HG02759 (cell line): ENCODE results near the gene STPG3.

Experiments used
- ATAC-seq: cut with Tn5 transposase; IDR thresholded peaks from one replicate; pipeline ENCODE4 v1.9.1; 2021; ENCODE audit warnings: mild to moderate bottlenecking, moderate library complexity; ENCODE audit not compliant: unreplicated experiment

The STPG3 gene

GRCh38 chr9:137264067-137264466 lies 13.0 kb downstream of the STPG3 start:
- no peak for ATAC-seq

- no peak for ATAC-seq
These were observed 14.5 kb downstream of the STPG3 start for GRCh38 chr9:137265496-137266161.

GRCh38 chr9:137266162-137266527 lies 15.1 kb downstream of the STPG3 start:
- no peak for ATAC-seq

- ATAC-seq = no peak
These were observed 15.7 kb downstream of the STPG3 start for GRCh38 chr9:137266585-137267453.

GRCh38 chr9:137267933-137268355 lies 16.9 kb downstream of the STPG3 start:
- ATAC-seq = no peak

- ATAC-seq = no peak
These were observed 17.6 kb downstream of the STPG3 start for GRCh38 chr9:137268538-137269201.

GRCh38 chr9:137269231-137269772 lies 18.2 kb downstream of the STPG3 start:
- ATAC-seq = no peak

- no peak for ATAC-seq
These were observed 20.0 kb downstream of the STPG3 start for GRCh38 chr9:137270929-137271695.

GRCh38 chr9:137271696-137272076 lies 20.6 kb downstream of the STPG3 start:
- ATAC-seq = no peak

GRCh38 chr9:137272241-137273094 lies 21.4 kb downstream of the STPG3 start:
- ATAC-seq = no peak

- no peak for ATAC-seq
These were observed 22.0 kb downstream of the STPG3 start for GRCh38 chr9:137273095-137273490.

GRCh38 chr9:137273611-137274320 lies 22.7 kb downstream of the STPG3 start:
- ATAC-seq = no peak

GRCh38 chr9:137275203-137275587 lies 24.1 kb downstream of the STPG3 start:
- no peak for ATAC-seq

GRCh38 chr9:137275588-137276472 lies 24.7 kb downstream of the STPG3 start:
- ATAC-seq = no peak

GRCh38 chr9:137276473-137277328 lies 25.6 kb downstream of the STPG3 start:
- no peak for ATAC-seq

GRCh38 chr9:137277329-137278041 lies 26.4 kb downstream of the STPG3 start, which contains the start of gene TOR4A:
TSS of gene TOR4A (plus strand) at chr9:137277726. CDS start at chr9:137278690, 964 bp downstream.
- peak; percentile 76 for ATAC-seq
